ENCODE data around the gene ZNF530. TPM values are rescaled to one million over a fixed set of nuclear protein-coding genes. Genes with fewer than 3 reads are reported as not detected.

Gene ZNF530
- polyA plus RNA-seq (ENCODE audit: insufficient read length in 3 of 3), result 1 to 10 TPM; 3.9 to 4.9 (median 4.9) TPM

DNA sequence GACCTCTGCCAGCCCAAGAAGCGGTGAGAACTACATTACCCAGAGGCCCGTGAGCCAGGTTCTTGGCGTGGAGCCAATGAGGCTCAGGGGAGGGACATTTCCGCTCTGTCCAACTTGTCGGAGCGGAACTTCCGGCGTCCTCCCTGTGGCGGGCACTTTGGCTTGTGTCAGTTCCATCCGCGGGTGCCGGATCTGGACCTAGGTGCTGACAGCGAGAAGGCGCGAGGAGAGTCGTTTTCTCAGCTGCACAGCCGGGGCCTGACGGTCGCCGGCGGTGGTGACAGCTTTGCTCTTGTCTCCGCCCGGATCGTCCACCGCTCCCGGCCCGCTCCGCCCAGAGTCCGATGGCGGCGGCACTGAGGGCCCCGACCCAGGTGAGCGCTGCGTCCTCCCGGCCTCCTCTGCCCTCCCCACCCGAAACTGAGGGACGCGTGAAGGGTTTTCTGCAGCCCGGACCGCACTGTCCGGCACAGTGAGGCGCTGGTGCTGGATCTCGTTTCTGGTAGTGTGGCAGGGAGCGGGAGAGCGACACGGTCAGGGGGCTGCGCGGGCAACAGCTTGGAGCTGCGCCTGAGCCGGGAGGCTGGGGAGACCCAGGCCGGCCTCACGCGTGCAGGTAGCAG, at the start of gene ZNF530:
TSS of gene ZNF530 (plus strand) at position 125 of the 623 bp plus-strand sequence. CDS start 4,461 bp downstream, outside the sequence.
- DNase-seq (ENCODE audit: low read depth in 3 of 3, low spot score in 2 of 3), result peak; percentile 82 to 93 (median 87)

DNA sequence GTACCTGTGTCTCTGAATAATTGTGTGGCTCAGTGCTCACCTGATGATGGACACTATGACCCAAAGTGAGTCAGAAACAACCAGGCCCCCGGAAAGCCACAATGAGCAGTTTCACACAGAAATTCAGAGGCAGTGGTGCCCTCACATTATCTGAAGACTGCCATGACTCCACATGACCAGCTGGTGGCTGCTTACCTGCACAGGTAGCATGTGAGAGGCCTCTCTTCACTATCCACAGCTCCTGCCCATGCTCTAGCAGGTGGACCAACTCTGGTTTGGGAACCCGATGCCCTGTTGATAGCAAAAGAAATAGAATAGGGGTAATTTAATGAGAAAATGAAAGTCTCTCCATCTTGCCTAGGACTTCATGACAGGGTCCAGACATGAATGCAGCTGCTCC, 47.3 kb upstream of the ZNF530 start:
- DNase-seq (ENCODE audit: low read depth in 3 of 3, low spot score in 2 of 3), result no peak

DNA sequence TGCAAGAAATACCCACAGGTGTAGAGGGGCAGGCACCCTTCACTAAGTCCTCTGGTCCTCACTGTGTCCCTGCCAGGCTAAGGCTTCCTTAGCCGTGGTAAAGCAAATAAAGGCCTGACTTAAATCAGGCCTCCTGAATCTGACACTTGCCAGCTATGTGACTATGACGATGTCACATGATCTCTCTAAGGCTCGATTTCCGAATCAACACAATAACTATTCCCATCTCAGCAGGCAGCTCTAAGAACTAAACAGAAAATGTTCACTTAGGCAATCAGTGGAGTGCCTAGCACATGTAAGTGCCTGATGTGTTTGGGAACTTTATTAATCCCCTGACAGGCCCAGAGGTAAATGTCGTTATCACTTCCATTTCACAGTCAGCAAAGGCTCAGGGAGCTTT, 42.0 kb upstream of the ZNF530 start:
- DNase-seq (ENCODE audit: low read depth in 3 of 3, low spot score in 2 of 3), result no peak

DNA sequence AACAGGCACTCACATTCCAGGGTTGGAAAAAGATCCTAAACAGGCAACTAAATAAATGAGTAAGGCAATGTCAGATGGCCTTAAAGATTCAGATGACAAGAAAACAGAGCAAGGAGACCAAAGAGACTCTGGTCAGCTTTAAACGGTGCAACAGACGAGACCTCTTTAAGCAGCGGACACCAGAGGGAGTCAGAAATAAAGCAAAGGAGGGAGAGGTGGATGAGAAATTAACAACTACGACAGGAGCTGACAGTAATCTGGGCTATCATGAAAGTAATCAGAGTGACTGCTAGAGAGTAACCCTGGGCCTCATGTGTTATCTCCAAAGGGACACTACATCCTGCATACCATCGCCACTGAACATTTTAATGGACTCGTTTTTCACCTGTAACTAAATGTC, 41.2 kb upstream of the ZNF530 start:
- no peak for DNase-seq (ENCODE audit: low read depth in 3 of 3, low spot score in 2 of 3)

DNA sequence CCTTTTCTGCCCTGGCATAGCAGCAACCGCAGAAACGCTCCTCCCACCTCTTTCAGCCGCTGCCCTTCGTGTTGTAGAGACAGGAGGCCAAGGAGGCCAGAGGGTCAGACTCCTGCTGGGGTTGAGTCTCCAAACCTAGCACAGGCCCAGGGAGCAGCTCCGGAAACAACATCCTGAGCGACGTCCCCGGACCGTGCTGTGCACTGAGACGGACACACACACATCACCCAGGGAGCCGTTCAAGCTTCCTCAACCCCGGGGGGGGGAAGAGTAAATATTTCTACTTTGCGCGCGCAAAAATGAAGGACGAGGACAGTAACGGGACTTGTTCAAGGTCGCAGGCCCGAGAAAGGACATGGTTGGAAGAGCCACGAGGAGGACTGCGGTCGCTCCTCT, 40.7 kb upstream of the ZNF530 start:
- no peak for DNase-seq (ENCODE audit: low read depth in 3 of 3, low spot score in 2 of 3)

DNA sequence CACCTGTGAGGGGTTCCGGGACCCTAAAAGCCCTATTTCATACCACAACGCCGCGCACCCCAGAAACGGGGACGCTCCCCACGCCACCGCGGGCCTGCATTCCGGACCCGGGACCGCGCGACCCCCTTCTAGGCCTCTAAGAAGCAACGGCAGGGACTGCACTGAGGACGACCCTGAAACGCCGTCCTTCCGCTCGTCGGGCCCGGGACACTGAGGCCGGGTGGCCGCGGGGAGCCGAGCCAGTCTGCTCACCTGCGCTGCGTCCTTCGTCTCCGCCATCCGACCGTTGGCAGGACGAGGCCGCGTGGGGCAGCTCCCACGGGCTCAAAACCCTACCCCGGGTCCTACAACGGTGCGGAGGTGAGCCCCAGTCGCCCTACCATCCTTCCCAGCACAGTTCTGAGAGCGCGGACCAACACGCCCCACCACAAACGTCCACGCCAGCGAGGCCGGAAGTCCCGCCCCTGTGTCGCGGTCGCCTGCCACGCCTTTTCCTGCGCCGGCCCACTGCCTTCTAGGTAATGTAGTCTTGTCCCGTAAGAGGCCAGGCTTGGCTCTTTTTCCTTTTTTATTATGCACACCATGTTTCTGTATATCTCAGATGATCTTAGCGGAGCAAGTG, 40.2 kb upstream of the ZNF530 start, which contains the start of gene ZNF550:
TSS of gene ZNF550 (minus strand) at position 460 of the 622 bp plus-strand sequence. CDS start at position 279, 181 bp downstream.
- peak; percentile 69 to 79 (median 73) for DNase-seq (ENCODE audit: low read depth in 3 of 3, low spot score in 2 of 3)

DNA sequence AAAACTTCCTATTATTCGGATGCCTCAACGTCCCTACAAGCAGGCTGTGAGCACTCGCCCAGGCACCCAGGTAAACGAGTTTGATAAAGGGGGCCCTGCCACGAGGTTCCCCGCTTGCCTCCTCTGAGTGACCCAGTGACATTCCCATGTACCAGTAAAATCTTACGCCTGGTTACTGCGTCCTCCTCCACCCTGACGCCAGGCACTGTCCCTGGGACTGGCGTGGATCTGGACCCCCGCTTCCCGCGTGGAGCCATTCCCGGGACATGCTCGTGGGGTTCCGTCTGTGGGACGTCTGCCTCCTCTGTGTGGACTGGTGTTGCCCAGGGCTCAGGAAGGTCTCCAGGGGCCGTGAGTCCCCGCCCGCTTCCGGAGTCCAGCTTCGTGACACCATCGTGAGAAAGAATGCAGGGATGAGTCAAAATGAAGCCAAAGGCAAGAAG, 39.6 kb upstream of the ZNF530 start:
- no peak for DNase-seq (ENCODE audit: low read depth in 3 of 3, low spot score in 2 of 3)

DNA sequence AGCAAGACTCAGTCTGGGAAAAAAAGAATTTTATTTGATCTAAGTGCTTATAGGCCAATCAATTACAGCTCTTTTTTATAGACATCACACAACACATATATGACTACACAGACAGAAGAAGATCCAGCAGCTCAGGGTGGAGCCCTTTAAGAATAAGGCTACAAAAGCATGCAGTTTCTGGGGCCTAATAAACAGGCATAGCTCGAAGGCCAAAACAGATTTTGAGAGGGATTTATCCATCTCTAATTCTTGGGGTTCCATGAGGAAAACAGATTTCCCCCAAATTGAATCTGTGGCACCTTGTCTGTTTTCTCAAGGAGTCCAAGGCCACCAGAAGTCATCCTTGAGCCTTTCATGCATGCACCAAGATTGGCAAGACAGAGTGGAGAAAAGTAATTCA, 36.1 kb upstream of the ZNF530 start:
- no peak for DNase-seq (ENCODE audit: low read depth in 3 of 3, low spot score in 2 of 3)

DNA sequence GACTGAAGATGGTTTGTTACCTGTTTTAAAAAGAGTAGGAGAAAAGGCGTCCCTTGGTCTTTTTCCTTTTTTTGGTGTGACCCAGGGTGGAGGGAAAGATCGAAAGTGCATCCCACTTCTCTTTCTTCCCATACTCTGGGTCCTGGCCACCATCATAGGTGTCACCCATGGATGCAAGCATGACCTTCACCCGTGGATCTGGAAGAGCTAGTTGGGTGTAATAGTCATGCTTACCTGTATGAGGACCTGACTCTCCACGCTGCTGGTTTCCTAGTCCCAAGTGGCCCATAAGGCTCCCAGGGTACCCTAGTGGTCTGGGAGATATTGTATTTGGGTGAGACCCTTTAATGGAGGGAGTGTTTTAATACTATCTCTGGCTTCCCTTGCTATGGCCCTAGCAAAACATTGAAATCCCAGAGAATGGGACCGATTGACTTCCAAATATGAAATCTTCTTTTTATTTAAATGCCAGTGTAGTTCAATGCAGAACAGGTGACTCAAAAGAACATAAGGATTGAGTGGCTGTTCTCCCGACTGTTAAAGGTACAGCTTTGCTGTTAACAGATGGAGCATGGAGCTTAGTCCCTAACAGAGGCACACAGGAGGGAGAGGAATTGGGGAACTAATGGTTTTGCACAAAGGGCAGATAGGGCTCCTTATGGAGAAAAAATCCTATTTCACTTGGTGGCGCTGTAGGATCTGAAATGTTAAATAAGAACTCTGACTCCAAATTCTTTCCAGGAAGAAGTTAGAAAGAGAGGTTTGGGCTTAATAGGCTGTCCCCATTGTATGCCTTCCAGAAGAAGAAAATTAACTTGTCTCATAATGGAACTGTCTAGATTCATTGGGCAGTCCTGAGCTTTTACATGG, 33.1 kb upstream of the ZNF530 start:
- no peak for DNase-seq (ENCODE audit: low read depth in 3 of 3, low spot score in 2 of 3)

DNA sequence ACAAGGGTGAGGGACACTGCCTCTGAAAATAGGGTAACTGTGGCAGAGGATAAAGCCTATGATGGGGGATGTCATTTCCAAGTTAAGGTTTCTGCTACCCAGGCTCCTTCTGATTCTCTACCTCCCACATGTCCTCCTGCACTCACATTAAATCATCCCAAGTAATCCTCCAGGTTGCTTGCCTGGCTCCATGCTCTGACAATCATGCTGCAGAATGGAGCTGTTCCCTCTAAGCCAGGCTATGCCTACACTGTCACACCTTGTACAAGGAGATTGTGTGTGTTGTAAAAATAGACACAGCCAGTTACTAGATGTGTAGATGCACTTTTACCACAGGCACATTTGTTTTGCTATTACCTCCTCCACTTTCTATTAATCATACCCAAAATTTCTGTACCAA, 29.0 kb upstream of the ZNF530 start:
- DNase-seq (ENCODE audit: low read depth in 3 of 3, low spot score in 2 of 3), result no peak

DNA sequence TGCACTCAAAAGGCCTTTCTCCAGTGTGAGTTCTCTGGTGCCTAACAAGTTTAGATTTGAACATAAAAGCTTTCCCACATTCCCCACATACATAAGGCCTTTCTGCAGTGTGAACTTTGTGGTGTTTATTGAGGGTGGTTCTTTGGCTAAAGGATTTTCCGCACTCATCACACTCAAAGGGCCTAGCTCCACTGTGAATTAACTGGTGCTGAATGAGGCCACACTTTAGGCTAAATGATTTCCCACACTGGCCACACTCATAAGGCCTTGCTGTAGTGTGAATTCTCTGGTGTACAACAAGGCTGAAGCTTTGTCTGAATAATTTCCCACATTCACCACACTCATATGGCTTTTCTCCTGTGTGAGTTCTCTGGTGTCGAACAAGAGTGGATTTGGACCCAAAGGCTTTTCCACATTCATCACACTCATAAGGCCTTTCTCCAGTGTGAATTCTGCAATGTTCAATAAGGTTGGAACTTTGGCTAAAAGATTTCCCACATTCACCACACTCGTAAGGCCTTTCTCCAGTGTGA, 27.2 kb upstream of the ZNF530 start:
- no peak for DNase-seq (ENCODE audit: low read depth in 3 of 3, low spot score in 2 of 3)

DNA sequence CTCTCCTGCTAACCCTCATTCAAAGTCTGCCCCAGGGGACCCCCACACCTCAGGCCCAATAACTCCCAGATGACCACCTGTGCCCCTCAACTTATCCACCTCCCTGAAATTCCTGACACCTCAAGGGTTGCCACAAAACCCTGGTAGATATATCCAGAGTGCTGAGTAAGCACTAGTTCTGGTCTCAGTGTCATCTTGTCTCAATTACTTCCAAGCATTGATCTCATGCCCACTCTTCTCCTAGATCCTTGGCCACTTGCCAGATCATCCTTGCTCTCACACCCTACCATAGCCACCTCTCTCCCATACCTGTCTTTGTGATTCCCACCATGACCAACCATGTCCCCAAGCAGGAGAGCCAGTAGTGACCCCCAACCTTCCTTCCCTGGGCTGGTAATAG, 23.0 kb upstream of the ZNF530 start:
- DNase-seq (ENCODE audit: low read depth in 3 of 3, low spot score in 2 of 3), result no peak

DNA sequence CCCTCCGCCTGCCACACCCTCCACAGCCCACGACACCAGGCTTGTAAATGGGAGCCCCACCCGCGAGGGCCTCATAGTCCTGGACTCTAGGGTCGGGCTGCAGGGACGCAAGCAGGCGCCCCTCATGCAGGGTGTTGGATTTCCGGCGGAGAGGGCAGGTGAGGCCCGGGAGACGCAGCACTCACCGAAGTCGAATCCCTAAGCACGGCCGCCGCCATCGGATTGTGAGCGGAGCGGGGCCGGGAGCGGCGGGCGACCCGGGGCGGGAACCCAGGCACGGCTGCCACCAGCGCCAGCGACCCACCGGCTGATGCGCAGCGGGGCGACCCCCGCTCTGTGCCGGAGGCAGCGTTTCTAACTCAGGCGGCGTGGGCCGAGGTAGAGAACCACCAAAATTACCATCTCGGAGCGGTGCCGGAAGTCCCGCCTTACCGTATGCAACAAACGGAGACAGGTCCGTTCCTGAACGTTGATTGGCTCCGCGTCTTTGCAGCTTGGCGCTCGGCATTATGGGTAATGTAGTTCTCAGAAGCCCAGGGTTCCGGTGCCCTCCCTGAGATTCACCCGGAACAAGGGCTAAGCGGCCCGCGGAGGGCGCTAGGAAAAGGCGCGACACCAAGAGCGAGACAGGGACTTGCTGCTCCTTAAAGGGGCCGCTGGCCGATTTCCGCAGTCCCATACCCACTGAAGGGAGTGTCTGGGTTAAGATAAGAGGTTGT, 21.0 kb upstream of the ZNF530 start, which contains the start of gene ZNF416:
TSS of gene ZNF416 (minus strand) at position 425 of the 719 bp plus-strand sequence. CDS start at position 218, 207 bp downstream.
- peak; percentile 97 to 99 (median 97) for DNase-seq (ENCODE audit: low read depth in 3 of 3, low spot score in 2 of 3)

DNA sequence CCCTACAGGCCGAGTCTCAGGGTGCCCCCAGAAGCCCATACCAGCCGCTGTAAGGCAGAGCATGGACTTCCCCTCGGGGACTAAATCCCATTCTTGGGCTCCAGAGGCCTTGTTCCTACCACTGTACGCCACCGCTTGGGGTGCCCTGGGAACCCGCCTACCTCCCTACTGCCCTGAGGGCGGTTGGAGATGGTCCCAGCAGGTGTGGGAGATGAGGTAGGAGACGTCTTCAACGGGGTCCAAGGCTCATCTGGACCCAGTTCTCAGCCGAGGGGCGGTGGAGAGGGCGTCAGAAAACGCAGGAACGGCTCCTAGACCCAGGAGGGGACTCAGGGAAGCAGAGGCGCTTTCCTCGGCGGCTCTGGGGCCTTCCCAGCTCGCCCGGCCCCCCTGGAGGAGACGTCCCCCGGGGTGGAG, 16.6 kb upstream of the ZNF530 start:
- DNase-seq (ENCODE audit: low read depth in 3 of 3, low spot score in 2 of 3), result no peak

DNA sequence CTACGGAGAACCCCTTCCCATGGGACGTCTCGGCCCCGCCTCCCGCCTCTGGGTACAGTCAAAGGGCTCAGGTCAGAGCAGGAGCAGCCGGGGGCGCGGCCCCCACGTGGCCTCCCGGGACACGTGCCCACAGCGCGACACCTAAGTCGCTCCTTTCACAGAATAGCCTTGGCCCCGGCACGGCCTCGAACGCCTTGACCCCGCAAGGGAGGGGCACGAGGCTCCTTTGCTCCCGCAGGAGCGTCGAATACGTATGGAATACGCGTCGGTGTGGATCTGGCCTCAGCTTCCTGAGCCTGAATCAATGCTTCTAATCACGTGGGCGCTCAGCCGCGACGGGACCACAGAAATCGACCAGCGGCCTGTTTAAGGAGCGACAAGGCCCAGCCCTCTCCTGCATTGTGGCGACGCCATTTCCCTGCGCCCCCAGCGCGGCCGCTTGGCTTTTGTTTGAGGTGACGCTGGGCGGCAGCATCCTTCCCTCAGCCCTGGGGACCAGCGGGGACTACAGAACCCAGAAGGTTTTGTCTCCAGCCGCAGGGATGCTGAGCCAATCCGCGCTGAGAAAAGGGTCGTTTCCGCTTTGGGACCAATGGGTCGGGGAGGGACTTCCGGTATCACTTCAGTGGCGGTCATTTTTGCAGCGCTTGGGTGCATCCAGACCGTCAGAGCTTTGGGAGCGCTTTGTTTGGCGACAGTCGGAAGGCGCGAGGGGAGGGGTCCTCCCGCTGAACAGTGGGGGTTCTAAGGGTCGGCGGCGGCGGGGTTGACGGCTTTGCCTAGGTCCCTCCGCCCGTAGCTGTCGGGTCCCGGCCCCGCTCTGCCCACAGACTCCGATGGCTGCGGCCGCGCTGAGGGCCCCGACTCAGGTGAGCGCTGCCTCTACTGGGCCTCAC, 15.9 kb upstream of the ZNF530 start, which contains the start of gene ZIK1:
TSS of gene ZIK1 (plus strand) at position 625 of the 896 bp plus-strand sequence. CDS start at position 837, 212 bp downstream.
- DNase-seq (ENCODE audit: low read depth in 3 of 3, low spot score in 2 of 3), result peak; percentile 85 to 93 (median 93)

DNA sequence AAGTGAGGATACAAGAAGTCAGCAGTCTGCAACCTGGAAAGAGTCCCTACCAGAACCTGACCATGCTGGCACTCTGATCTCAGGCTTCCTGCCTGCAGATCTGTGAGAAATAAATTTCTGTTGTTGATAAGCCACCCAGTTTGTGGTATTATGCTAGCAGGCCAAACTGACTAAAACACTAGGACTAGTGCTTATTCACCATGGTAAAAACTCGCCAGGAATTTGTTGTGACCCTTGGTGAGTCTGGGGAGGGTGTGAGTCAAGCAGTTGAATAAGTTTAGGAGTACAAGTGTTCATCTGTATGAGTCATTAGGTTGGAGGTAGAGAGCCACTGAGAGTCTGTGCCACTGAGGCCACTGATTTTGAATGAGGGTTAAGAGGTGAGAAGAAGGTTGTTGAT, 12.2 kb upstream of the ZNF530 start:
- no peak for DNase-seq (ENCODE audit: low read depth in 3 of 3, low spot score in 2 of 3)

DNA sequence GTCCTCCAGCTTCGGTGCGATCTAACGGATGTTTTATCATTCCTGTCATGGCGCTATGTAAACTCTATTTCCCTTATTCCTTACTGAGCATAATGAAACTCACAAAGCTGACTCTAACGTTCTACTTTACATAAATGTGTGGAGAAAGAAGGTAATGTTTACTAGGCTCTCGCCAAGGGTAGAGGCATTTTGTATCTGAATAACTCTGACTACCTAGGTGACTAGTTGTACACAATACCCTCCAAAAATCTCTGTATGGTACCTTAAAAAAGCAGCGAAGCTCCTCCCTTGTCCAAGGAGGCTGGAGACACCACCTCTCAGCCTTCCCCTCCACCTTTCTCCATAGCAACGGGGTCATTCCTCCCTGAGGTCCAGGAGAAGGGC, 316 bp upstream of the ZNF530 start:
- DNase-seq (ENCODE audit: low read depth in 3 of 3, low spot score in 2 of 3), result no peak

DNA sequence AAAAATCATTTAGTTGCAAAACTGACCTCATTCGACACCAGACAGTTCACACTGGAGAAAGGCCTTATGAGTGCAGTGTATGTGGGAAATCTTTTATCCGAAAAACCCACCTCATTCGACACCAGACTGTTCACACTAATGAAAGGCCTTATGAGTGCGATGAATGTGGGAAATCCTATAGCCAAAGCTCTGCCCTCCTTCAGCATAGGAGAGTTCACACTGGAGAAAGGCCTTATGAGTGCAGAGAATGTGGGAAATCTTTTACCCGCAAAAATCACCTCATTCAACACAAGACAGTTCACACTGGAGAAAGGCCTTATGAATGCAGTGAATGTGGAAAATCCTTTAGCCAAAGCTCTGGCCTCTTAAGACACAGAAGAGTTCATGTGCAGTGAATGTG, 7.2 kb downstream of the ZNF530 start:
- no peak for DNase-seq (ENCODE audit: low read depth in 3 of 3, low spot score in 2 of 3)

DNA sequence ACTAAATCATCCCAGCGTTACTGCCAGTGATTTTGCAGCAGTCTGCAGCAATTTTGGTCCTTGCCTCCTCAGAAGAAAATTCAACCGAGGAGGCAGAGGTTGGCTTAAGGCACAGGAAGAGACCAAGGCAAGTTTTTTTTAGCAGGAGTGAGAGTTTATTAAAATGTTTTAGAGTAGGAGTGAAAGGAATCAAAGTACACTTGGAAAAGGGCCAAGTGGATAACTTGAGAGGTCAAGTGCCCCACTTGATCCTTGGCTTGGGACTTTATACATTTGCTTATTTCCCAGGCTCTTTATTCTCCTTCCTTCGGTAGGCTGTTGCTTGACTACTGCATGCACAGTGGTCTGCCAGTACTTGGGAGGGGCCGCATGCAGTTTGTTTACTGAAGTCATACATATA, 11.4 kb downstream of the ZNF530 start:
- DNase-seq (ENCODE audit: low read depth in 3 of 3, low spot score in 2 of 3), result no peak
